Type B pancreatic cell (in vitro differentiated cells): ENCODE results near the gene TBC1D12. TPM values are rescaled to one million over a fixed set of nuclear protein-coding genes. Genes with fewer than 3 reads are reported as not detected.

Source experiments
- DNase-seq: peaks from one replicate; pipeline ENCODE4 v3.0.0; 2021; ENCODE audit warnings: mixed read lengths; ENCODE audit not compliant: unreplicated experiment; ENCODE audit errors: extremely low spot score
- H3K27ac Mint-ChIP-seq: 2 replicates; pipeline ENCODE4 v1.8.0; 2021; ENCODE audit warnings: mild to moderate bottlenecking, mixed read lengths
- H3K27me3 Mint-ChIP-seq: 2 replicates; pipeline ENCODE4 v1.8.0; 2021; ENCODE audit warnings: mixed read lengths
- H3K36me3 Mint-ChIP-seq: 2 replicates; pipeline ENCODE4 v1.8.0; 2021; ENCODE audit warnings: mixed read lengths
- H3K4me1 Mint-ChIP-seq: one replicate; pipeline ENCODE4 v1.8.0; 2021; ENCODE audit warnings: mixed read lengths; ENCODE audit not compliant: unreplicated experiment
- H3K4me3 Mint-ChIP-seq: 2 replicates; pipeline ENCODE4 v1.8.0; 2021; ENCODE audit warnings: mild to moderate bottlenecking, mixed read lengths
- H3K9me3 Mint-ChIP-seq: 2 replicates; pipeline ENCODE4 v1.8.0; 2021; ENCODE audit warnings: mixed read lengths
- total RNA-seq: library from RNA; stranded (reverse); gene quantifications from 2 replicates; pipeline ENCODE4 v1.2.1, GENCODE V29; 2021; ENCODE audit warnings: low replicate concordance
- TF ChIP-seq, protein P1 (sequence below): fragments of 200-600 bp; sonication (generic); conservative IDR thresholded peaks from 2 replicates; pipeline ENCODE4 v1.5.0; 2021; ENCODE audit warnings: antibody characterized with exemption, mild to moderate bottlenecking

TBC1D12 gene
- total RNA-seq, 1 donor from 2014 or later: 9.0 TPM

DNA sequence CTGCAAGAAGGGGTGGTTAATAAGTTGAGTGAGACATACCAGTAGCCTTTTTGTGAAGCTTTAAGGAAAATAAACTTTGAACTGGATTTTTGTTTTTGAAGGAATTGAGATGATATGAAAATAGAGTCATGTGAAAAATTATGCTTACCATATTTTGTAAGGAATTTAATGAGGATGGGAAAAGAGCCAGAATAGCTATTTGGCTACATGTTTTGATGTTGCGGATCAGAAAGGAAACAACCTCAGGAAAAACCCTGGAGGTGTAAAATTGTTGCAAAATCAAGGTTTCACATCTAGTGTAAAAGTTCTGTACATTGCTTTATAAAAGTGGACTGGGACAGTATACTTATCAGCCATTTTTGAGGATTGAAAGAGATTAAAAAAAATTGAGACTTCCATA is 15.0 kb downstream of the TBC1D12 start:
- Mint-ChIP-seq H3K9me3 (no peaks in the 10 kb centered on the region), H3K4me1 (peaks cover 9% of the 10 kb centered on the region), H3K27me3 (no peaks in the 10 kb centered on the region), H3K36me3 (peaks cover 3% of the 10 kb centered on the region), H3K4me3 (no peak overlapping the region), H3K27ac (no peak overlapping the region)
- DNase-seq: no peak
- TF ChIP-seq, protein P1, sequence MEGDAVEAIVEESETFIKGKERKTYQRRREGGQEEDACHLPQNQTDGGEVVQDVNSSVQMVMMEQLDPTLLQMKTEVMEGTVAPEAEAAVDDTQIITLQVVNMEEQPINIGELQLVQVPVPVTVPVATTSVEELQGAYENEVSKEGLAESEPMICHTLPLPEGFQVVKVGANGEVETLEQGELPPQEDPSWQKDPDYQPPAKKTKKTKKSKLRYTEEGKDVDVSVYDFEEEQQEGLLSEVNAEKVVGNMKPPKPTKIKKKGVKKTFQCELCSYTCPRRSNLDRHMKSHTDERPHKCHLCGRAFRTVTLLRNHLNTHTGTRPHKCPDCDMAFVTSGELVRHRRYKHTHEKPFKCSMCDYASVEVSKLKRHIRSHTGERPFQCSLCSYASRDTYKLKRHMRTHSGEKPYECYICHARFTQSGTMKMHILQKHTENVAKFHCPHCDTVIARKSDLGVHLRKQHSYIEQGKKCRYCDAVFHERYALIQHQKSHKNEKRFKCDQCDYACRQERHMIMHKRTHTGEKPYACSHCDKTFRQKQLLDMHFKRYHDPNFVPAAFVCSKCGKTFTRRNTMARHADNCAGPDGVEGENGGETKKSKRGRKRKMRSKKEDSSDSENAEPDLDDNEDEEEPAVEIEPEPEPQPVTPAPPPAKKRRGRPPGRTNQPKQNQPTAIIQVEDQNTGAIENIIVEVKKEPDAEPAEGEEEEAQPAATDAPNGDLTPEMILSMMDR: no peak

DNA sequence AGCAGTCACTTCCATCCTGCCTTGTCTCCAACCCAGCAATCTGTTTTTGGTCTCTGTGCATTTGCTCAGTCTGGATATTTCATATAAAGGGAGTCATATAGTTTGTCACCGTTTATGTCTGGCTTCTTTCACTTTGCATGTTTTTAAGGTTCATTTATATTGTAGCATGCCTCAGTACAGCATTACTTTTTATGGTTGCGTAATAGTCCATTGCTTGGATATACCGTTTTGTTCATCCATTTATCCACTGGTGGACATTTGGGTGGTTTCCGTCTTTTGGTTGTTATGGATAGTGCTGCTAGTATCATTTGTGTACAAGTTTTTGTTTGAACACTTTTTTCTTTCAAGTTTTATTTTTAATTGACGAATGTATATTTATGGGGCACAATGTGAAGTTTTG is 18.2 kb downstream of the TBC1D12 start:
- Mint-ChIP-seq H3K27ac (no peak overlapping the region), H3K27me3 (no peaks in the 10 kb centered on the region), H3K4me3 (no peak overlapping the region), H3K36me3 (peaks cover 3% of the 10 kb centered on the region), H3K4me1 (peaks cover 6% of the 10 kb centered on the region), H3K9me3 (peaks cover 11% of the 10 kb centered on the region)
- TF ChIP-seq, protein P1: no peak
- no peak for DNase-seq

DNA sequence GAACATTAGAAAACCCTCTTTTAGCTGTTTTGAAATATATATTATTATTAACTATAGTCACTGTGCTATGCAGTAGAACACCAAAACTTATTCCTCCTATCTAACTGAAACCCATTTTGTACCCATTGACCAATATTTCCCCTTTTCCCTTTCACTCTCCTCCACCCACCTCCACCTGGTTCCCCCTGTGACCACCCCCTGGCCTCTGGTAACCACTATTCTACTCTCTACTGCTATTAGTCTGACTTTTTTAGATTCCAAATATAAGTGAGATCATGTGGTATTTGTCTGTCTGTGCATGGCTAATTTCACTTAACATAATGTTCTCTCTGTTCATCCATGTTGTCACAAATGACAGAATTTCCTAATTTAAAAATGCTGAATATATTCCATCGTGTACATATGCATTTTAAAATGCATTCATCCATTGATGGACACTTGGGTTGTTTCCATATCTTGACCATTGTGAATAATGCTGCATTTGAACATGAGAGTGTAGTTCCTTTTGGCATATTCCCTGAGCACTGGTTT is 18.7 kb downstream of the TBC1D12 start:
- TF ChIP-seq, protein P1: no peak
- Mint-ChIP-seq H3K4me3 (no peak overlapping the region), H3K9me3 (peaks cover 11% of the 10 kb centered on the region), H3K27me3 (no peaks in the 10 kb centered on the region), H3K27ac (no peak overlapping the region), H3K36me3 (peaks cover 3% of the 10 kb centered on the region), H3K4me1 (peaks cover 6% of the 10 kb centered on the region)
- no peak for DNase-seq

GRCh38 chr10:94423627-94424026 is 21.3 kb downstream of the TBC1D12 start:
- Mint-ChIP-seq H3K27ac (no peak overlapping the region), H3K27me3 (no peaks in the 10 kb centered on the region), H3K4me3 (no peak overlapping the region), H3K4me1 (no peaks in the 10 kb centered on the region), H3K36me3 (peaks cover 8% of the 10 kb centered on the region), H3K9me3 (peaks cover 16% of the 10 kb centered on the region)
- TF ChIP-seq, protein P1: no peak
- no peak for DNase-seq

GRCh38 chr10:94424714-94425337 is 22.5 kb downstream of the TBC1D12 start:
- peaks cover 8% of the 10 kb centered on the region for H3K36me3 Mint-ChIP-seq
- H3K27me3 Mint-ChIP-seq: no peaks in the 10 kb centered on the region
- H3K4me3 Mint-ChIP-seq: no peak overlapping the region
- TF ChIP-seq, protein P1: no peak
- DNase-seq: no peak
- no peaks in the 10 kb centered on the region for H3K4me1 Mint-ChIP-seq
- H3K27ac Mint-ChIP-seq: no peak overlapping the region
- peaks cover 16% of the 10 kb centered on the region for H3K9me3 Mint-ChIP-seq
